SK-N-SH treated with all-trans-retinoic acid at 6 μM for 48 hours (cell line): ENCODE results near the gene UNC119B.

ENCODE experiments used
- ATAC-seq: fragments of 200-7000 bp; cut with Tn5 transposase; 3 replicates; pipeline ENCODE4 v1.9.1; 2020; ENCODE audit warnings: mild to moderate bottlenecking, moderate library complexity
- CREB5 ChIP-seq: fragments of 250-450 bp; sonication (Bioruptor Pico); IDR thresholded peaks from 2 replicates; pipeline ENCODE4 v1.5.1; 2020; ENCODE audit warnings: low read depth, mild to moderate bottlenecking, moderate library complexity
- CSDC2 ChIP-seq: fragments of 250-450 bp; sonication (Bioruptor Pico); IDR thresholded peaks from 2 replicates; pipeline ENCODE4 v1.5.0; 2020; ENCODE audit warnings: mild to moderate bottlenecking, moderate library complexity
- CSRNP3 ChIP-seq: fragments of 250-450 bp; sonication (Bioruptor Pico); IDR thresholded peaks from 2 replicates; pipeline ENCODE4 v1.5.1; 2021; ENCODE audit warnings: mild to moderate bottlenecking, moderate library complexity
- ESRRG ChIP-seq: fragments of 250-450 bp; sonication (Bioruptor Pico); IDR thresholded peaks from 2 replicates; pipeline ENCODE4 v1.6.1; 2021; ENCODE audit warnings: mild to moderate bottlenecking
- GLIS3 ChIP-seq: fragments of 250-450 bp; sonication (Bioruptor Pico); IDR thresholded peaks from 2 replicates; pipeline ENCODE4 v1.5.0; 2020; ENCODE audit warnings: mild to moderate bottlenecking, moderate library complexity
- ISL1 ChIP-seq: fragments of 250-450 bp; sonication (Bioruptor Pico); IDR thresholded peaks from 2 replicates; pipeline ENCODE4 v2.1.2; 2022; ENCODE audit warnings: mild to moderate bottlenecking, moderate library complexity
- OSR1 ChIP-seq: fragments of 250-450 bp; sonication (Bioruptor Pico); IDR thresholded peaks from 2 replicates; pipeline ENCODE4 v1.8.0; 2022; ENCODE audit warnings: moderate library complexity, mild to moderate bottlenecking, inconsistent platforms
- PATZ1 ChIP-seq: fragments of 250-450 bp; sonication (Bioruptor Pico); IDR thresholded peaks from 2 replicates; pipeline ENCODE4 v1.8.0; 2020; ENCODE audit warnings: mild to moderate bottlenecking, moderate library complexity, borderline replicate concordance
- POU6F1 ChIP-seq: fragments of 250-450 bp; sonication (Bioruptor Pico); IDR thresholded peaks from 2 replicates; pipeline ENCODE4 v1.8.0; 2021; ENCODE audit warnings: low read depth, mild to moderate bottlenecking, moderate library complexity, borderline replicate concordance
- PPARA ChIP-seq: fragments of 250-450 bp; sonication (Bioruptor Pico); IDR thresholded peaks from 2 replicates; pipeline ENCODE4 v1.5.0; 2020; ENCODE audit warnings: mild to moderate bottlenecking, borderline replicate concordance
- SNAI2 ChIP-seq: fragments of 250-450 bp; sonication (Bioruptor Pico); IDR thresholded peaks from 2 replicates; pipeline ENCODE4 v1.5.0; 2020; ENCODE audit warnings: mild to moderate bottlenecking, moderate library complexity
- TCF4 ChIP-seq: fragments of 250-450 bp; sonication (Bioruptor Pico); IDR thresholded peaks from 2 replicates; pipeline ENCODE4 v1.8.0; 2021; ENCODE audit warnings: mild to moderate bottlenecking, moderate library complexity, borderline replicate concordance
- TOX ChIP-seq: fragments of 250-450 bp; sonication (Bioruptor Pico); IDR thresholded peaks from 2 replicates; pipeline ENCODE4 v1.8.0; 2021; ENCODE audit warnings: mild to moderate bottlenecking, moderate library complexity, borderline replicate concordance
- TSHZ2 ChIP-seq: fragments of 250-450 bp; sonication (Bioruptor Pico); IDR thresholded peaks from 2 replicates; pipeline ENCODE4 v1.5.0; 2020; ENCODE audit warnings: mild to moderate bottlenecking, moderate library complexity
- ZC3H10 ChIP-seq: fragments of 250-450 bp; sonication (Bioruptor Pico); IDR thresholded peaks from 2 replicates; pipeline ENCODE4 v1.5.1; 2021; ENCODE audit warnings: mild to moderate bottlenecking, moderate library complexity
- ZFP30 ChIP-seq: fragments of 450-650 bp; formaldehyde crosslinking; IDR thresholded peaks from 2 replicates; pipeline ENCODE4 v1.5.0; 2022; ENCODE audit warnings: mild to moderate bottlenecking, moderate library complexity
- ZNF565 ChIP-seq: fragments of 450-650 bp; formaldehyde crosslinking; conservative IDR thresholded peaks from 2 replicates; pipeline ENCODE4 v1.5.0; 2020; ENCODE audit warnings: low read depth, mild to moderate bottlenecking, moderate library complexity
- ZNF70 ChIP-seq: fragments of 450-650 bp; formaldehyde crosslinking; IDR thresholded peaks from 2 replicates; pipeline ENCODE4 v1.5.0; 2020; ENCODE audit warnings: mild to moderate bottlenecking, moderate library complexity

Gene UNC119B

GRCh38 chr12:120719072-120719471 is 8.8 kb downstream of the UNC119B start:
- TF ChIP-seq ZNF70 (CRISPR knock-in tag) = no peak
- no peak for TF ChIP-seq PATZ1

GRCh38 chr12:120719496-120720233 is 9.4 kb downstream of the UNC119B start:
- no peak for TF ChIP-seq TSHZ2 (CRISPR knock-in tag)
- TF ChIP-seq POU6F1 (CRISPR knock-in tag) = no peak
- TF ChIP-seq CSDC2 (CRISPR knock-in tag) = no peak
- no peak for TF ChIP-seq ESRRG (CRISPR knock-in tag)
- TF ChIP-seq ZNF70 (CRISPR knock-in tag) = no peak
- TF ChIP-seq OSR1 (CRISPR knock-in tag) = no peak
- TF ChIP-seq ZFP30 (CRISPR knock-in tag) = no peak
- no peak for TF ChIP-seq ISL1 (CRISPR knock-in tag)
- no peak for TF ChIP-seq GLIS3 (CRISPR knock-in tag)
- no peak for TF ChIP-seq ZC3H10 (CRISPR knock-in tag)
- TF ChIP-seq CREB5 (CRISPR knock-in tag) = no peak
- no peak for ATAC-seq

More at GRCh38 chr12:120719072-120719471, 8.8 kb downstream of the UNC119B start:
- ATAC-seq = no peak

- no peak for TF ChIP-seq CSDC2 (CRISPR knock-in tag)
- no peak for TF ChIP-seq TOX (CRISPR knock-in tag)
- no peak for TF ChIP-seq PPARA (CRISPR knock-in tag)
- TF ChIP-seq CSRNP3 (CRISPR knock-in tag) = no peak
- ATAC-seq = peak; percentile 53
Observed at GRCh38 chr12:120720234-120720986, 10.2 kb downstream of the UNC119B start.

GRCh38 chr12:120720987-120721801 is 10.9 kb downstream of the UNC119B start:
- no peak for ATAC-seq
- TF ChIP-seq TSHZ2 (CRISPR knock-in tag) (no peak), ISL1 (CRISPR knock-in tag) (no peak), SNAI2 (no peak), ZNF70 (CRISPR knock-in tag) (no peak), TOX (CRISPR knock-in tag) (no peak), PATZ1 (no peak), OSR1 (CRISPR knock-in tag) (no peak), ZNF565 (CRISPR knock-in tag) (no peak), ZC3H10 (CRISPR knock-in tag) (no peak), TCF4 (CRISPR knock-in tag) (no peak)
